ENCODE measurements around the gene ANKFN1.

DNA sequence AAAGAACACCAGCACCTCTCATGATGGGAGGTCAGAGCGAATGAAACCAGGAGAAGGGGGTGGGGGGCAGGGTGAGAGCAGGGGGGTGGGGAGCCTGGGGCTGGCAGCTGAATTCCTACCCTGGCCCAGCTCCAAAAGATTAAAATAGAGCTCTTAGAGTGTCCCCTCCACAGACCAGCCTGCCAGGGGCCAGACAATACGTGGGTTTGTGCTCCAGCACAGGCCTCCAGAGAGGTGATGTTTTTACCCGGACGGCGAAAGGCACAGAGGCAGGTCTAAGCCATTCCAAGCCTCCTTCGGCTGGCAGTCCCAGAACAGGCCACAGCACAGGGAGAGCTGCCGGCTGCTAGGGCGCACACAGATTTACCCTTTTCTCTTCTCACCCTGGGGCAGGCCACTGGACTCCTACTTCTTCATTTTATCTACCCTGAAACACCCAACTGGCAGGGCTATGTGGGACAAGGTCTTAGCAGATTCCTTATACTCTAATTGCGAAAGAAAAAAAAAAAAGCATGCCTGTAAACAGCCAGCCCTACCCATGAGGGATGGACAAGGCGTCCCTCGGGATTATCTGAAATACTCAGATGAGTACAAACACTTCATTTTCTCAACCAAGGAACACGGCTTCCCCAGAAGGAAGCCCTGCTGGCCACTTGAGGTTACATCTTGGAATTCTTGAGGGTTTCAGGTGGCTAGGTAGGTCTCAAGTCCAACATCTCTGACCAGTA lies 368.3 kb downstream of the ANKFN1 start:
- TF ChIP-seq POLR2AphosphoS5 (IDR thresholded peaks at IDR 0.05) (no peak), POLR2A (IDR thresholded peaks at IDR 0.05; ENCODE audit: low read depth) (no peak), EP300 (IDR thresholded peaks at IDR 0.05) (no peak)
- TF ChIP-seq, protein P1, sequence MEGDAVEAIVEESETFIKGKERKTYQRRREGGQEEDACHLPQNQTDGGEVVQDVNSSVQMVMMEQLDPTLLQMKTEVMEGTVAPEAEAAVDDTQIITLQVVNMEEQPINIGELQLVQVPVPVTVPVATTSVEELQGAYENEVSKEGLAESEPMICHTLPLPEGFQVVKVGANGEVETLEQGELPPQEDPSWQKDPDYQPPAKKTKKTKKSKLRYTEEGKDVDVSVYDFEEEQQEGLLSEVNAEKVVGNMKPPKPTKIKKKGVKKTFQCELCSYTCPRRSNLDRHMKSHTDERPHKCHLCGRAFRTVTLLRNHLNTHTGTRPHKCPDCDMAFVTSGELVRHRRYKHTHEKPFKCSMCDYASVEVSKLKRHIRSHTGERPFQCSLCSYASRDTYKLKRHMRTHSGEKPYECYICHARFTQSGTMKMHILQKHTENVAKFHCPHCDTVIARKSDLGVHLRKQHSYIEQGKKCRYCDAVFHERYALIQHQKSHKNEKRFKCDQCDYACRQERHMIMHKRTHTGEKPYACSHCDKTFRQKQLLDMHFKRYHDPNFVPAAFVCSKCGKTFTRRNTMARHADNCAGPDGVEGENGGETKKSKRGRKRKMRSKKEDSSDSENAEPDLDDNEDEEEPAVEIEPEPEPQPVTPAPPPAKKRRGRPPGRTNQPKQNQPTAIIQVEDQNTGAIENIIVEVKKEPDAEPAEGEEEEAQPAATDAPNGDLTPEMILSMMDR (IDR thresholded peaks at IDR 0.05) = no peak
